Endodermal cell (in vitro differentiated cells): ENCODE data around the gene ZNF17. TPM values are rescaled to one million over a fixed set of nuclear protein-coding genes. Genes with fewer than 3 reads are reported as not detected.

Source experiments
- DNase-seq: peaks from one replicate; pipeline ENCODE4 v3.0.0-alpha.2; 2017
- H3K27ac ChIP-seq: 2 replicates; pipeline ENCODE4 v1.5.1; 2013; ENCODE audit warnings: mild to moderate bottlenecking, low read depth, low read length, moderate library complexity
- H3K27me3 ChIP-seq: 2 replicates; pipeline ENCODE4 v1.6.1; 2013; ENCODE audit warnings: mild to moderate bottlenecking, low read length, moderate library complexity; ENCODE audit not compliant: insufficient read depth, control insufficient read depth, poor library complexity, severe bottlenecking
- H3K36me3 ChIP-seq: 2 replicates; pipeline ENCODE4 v1.7.0; 2013; ENCODE audit warnings: mild to moderate bottlenecking, low read length, moderate library complexity; ENCODE audit not compliant: control insufficient read depth, insufficient read depth
- H3K4me1 ChIP-seq: one replicate; pipeline ENCODE4 v1.7.0; 2013; ENCODE audit warnings: low read length; ENCODE audit not compliant: control insufficient read depth, insufficient read depth
- H3K4me3 ChIP-seq: 2 replicates; pipeline ENCODE4 v1.5.1; 2013; ENCODE audit warnings: mild to moderate bottlenecking, low read length, moderate library complexity
- H3K9ac ChIP-seq: 2 replicates; pipeline ENCODE4 v1.6.1; 2013; ENCODE audit warnings: mild to moderate bottlenecking, low read length, moderate library complexity; ENCODE audit not compliant: poor library complexity, severe bottlenecking; ENCODE audit errors: extremely low read depth
- H3K9me3 ChIP-seq: 2 replicates; pipeline ENCODE4 v1.6.1; 2013; ENCODE audit warnings: mild to moderate bottlenecking, low read length, moderate library complexity; ENCODE audit not compliant: control insufficient read depth
- H3K27ac Mint-ChIP-seq: 2 replicates; pipeline ENCODE4 v1.8.0; 2020; ENCODE audit warnings: mixed read lengths
- H3K27me3 Mint-ChIP-seq: 2 replicates; pipeline ENCODE4 v1.8.0; 2021; ENCODE audit warnings: mild to moderate bottlenecking, mixed read lengths; ENCODE audit not compliant: insufficient read depth
- H3K36me3 Mint-ChIP-seq: 2 replicates; pipeline ENCODE4 v1.8.0; 2020; ENCODE audit warnings: low read depth, mixed read lengths
- H3K4me1 Mint-ChIP-seq: 2 replicates; pipeline ENCODE4 v1.8.0; 2020; ENCODE audit warnings: mixed read lengths
- H3K4me3 Mint-ChIP-seq: 2 replicates; pipeline ENCODE4 v1.8.0; 2020; ENCODE audit warnings: mild to moderate bottlenecking, moderate library complexity, mixed read lengths
- H3K9me3 Mint-ChIP-seq: 2 replicates; pipeline ENCODE4 v1.8.0; 2020; ENCODE audit warnings: mild to moderate bottlenecking, mixed read lengths
- CTCF ChIP-seq: fragments of 200-600 bp; sonication (generic); conservative IDR thresholded peaks from 2 replicates; pipeline ENCODE4 v1.5.0; 2021; ENCODE audit warnings: antibody characterized with exemption, mild to moderate bottlenecking
- WGBS, 2 experiments: methylation state at CpG; one replicate each; pipeline versions ENCODE4 v1.1.5 to v1.1.7; 2013; ENCODE audit warnings: missing lambda C conversion rate in 2 of 2, mixed read lengths in 1 of 2; ENCODE audit not compliant: insufficient coverage in 1 of 2, insufficient read length in 1 of 2; 5-methylcytosine and 5-hydroxymethylcytosine counted together
- total RNA-seq, 2 donors: library from RNA; stranded (reverse); fragmentation: NEBNext Ultra II Directional in 1 of 2; extraction: Animal tissue kit (Norgen Biotek cat#: 25700) in 1 of 2; gene quantifications; 2 replicates in 1 of 2; 3 replicates in 1 of 2; pipeline ENCODE4 v1.2.1, GENCODE V29; 2021

The ZNF17 gene
- total RNA-seq, 2 donors from 2014 or later = 7.6 to 9.2 TPM

DNA sequence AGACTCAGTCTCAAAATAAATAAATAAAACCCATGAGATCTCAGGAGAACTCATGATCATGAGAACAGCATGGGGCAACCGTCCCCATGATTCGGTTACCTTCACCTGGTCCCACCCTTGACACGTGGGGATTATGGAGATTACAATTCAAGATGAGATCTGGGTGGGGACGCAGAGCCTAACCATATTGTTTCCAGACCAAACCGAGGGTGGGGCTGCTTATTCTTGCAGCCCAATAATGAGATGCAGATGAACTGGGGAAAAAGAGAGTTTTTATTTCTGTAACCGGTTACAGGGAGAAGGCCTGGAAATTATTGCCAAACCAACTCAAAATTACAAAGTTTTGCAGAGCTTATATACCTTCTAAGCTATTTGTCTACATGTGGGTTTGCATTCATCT lies 34.8 kb upstream of the ZNF17 start:
- peaks cover 84% of the 10 kb centered on the region for H3K36me3 Mint-ChIP-seq
- no peaks in the 10 kb centered on the region for H3K27me3 ChIP-seq
- H3K4me3 ChIP-seq = no peak overlapping the region
- no peak overlapping the region for H3K9ac ChIP-seq
- no peak overlapping the region for H3K27ac ChIP-seq
- peaks cover 51% of the 10 kb centered on the region for H3K36me3 ChIP-seq
- H3K4me1 Mint-ChIP-seq = no peaks in the 10 kb centered on the region
- DNase-seq = no peak
- H3K4me1 ChIP-seq = no peaks in the 10 kb centered on the region
- peaks cover 54% of the 10 kb centered on the region for H3K9me3 ChIP-seq
- no peak for TF ChIP-seq CTCF
- 88 to 91% methylated on average over 5 of the region's 6 CpGs for WGBS, 2 experiments
- no peak overlapping the region for H3K27ac Mint-ChIP-seq
- peaks cover 79% of the 10 kb centered on the region for H3K9me3 Mint-ChIP-seq
- no peak overlapping the region for H3K4me3 Mint-ChIP-seq
- H3K27me3 Mint-ChIP-seq = no peaks in the 10 kb centered on the region

- 91 to 100% methylated on average over 1 to 2 of the region's 3 CpGs for WGBS, 2 experiments
- no peak overlapping the region for H3K4me3 ChIP-seq
- H3K9me3 ChIP-seq = peaks cover 48% of the 10 kb centered on the region
- Mint-ChIP-seq H3K27ac (no peak overlapping the region), H3K27me3 (peaks cover 2% of the 10 kb centered on the region), H3K9me3 (peaks cover 76% of the 10 kb centered on the region), H3K36me3 (peaks cover 70% of the 10 kb centered on the region), H3K4me1 (no peaks in the 10 kb centered on the region), H3K4me3 (no peak overlapping the region)
- DNase-seq = no peak
- peaks cover 43% of the 10 kb centered on the region for H3K36me3 ChIP-seq
- no peaks in the 10 kb centered on the region for H3K27me3 ChIP-seq
- H3K4me1 ChIP-seq = no peaks in the 10 kb centered on the region
- no peak overlapping the region for H3K9ac ChIP-seq
- TF ChIP-seq CTCF = no peak
- no peak overlapping the region for H3K27ac ChIP-seq
Observed at GRCh38 chr19:57377498-57378146, 33.3 kb upstream of the ZNF17 start.

GRCh38 chr19:57380923-57381322 lies 30.0 kb upstream of the ZNF17 start:
- peaks cover 16% of the 10 kb centered on the region for H3K27me3 Mint-ChIP-seq
- Histone ChIP-seq H3K4me1 (no peaks in the 10 kb centered on the region), H3K9me3 (peaks cover 20% of the 10 kb centered on the region), H3K9ac (no peak overlapping the region), H3K4me3 (no peak overlapping the region), H3K36me3 (peaks cover 18% of the 10 kb centered on the region), H3K27ac (no peak overlapping the region), H3K27me3 (peaks cover 6% of the 10 kb centered on the region)
- no peaks in the 10 kb centered on the region for H3K4me1 Mint-ChIP-seq
- no peak for DNase-seq
- TF ChIP-seq CTCF = no peak
- no peak overlapping the region for H3K4me3 Mint-ChIP-seq
- no peak overlapping the region for H3K27ac Mint-ChIP-seq
- H3K36me3 Mint-ChIP-seq = peaks cover 37% of the 10 kb centered on the region
- H3K9me3 Mint-ChIP-seq = peaks cover 43% of the 10 kb centered on the region
